NCI-H146 (cell line): ENCODE data around the gene SEMA4C.

ENCODE experiments used
- DNase-seq: peaks from one replicate; lab custom pipeline; 2025; lab: John Stamatoyannopoulos, UW

SEMA4C gene

GRCh38 chr2:96869822-96870625 lies at the start of gene SEMA4C:
Gene SEMA4C (minus strand): TSS chr2:96870080. CDS start chr2:96867886, 2,194 bp downstream.
- DNase-seq = peak; percentile 71

GRCh38 chr2:96918754-96919550 lies 49.1 kb upstream of the SEMA4C start:
- no peak for DNase-seq

DNA sequence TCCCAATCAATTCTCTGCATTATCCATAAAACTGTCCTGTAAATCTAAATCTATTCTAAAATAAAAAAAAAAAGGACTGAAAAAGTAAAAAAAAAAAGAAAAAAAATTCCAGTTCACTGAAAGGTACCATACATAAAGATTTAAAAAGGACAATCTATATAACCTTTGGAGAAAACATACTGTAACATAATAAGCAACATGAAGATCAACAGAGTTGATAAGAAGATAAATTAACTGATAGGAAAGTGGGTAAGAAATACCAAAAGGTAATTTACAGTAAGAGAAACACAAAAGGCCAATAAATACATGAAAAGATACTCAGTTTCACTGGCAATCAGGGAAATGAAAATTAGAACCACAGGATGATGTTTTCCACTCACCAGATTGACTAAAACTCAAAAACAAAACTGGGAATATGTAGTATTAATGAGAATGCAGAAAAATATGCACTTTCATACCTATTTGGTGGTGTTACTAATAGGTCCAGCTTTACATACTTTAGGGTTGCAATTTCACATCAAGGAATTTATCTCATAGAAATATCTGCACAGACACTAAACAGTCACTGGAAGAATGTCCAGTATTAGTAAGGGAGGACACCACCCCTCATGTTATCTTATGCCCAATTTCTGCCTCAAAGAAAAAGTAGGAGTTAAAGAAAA lies 48.3 kb upstream of the SEMA4C start:
- DNase-seq = no peak

DNA sequence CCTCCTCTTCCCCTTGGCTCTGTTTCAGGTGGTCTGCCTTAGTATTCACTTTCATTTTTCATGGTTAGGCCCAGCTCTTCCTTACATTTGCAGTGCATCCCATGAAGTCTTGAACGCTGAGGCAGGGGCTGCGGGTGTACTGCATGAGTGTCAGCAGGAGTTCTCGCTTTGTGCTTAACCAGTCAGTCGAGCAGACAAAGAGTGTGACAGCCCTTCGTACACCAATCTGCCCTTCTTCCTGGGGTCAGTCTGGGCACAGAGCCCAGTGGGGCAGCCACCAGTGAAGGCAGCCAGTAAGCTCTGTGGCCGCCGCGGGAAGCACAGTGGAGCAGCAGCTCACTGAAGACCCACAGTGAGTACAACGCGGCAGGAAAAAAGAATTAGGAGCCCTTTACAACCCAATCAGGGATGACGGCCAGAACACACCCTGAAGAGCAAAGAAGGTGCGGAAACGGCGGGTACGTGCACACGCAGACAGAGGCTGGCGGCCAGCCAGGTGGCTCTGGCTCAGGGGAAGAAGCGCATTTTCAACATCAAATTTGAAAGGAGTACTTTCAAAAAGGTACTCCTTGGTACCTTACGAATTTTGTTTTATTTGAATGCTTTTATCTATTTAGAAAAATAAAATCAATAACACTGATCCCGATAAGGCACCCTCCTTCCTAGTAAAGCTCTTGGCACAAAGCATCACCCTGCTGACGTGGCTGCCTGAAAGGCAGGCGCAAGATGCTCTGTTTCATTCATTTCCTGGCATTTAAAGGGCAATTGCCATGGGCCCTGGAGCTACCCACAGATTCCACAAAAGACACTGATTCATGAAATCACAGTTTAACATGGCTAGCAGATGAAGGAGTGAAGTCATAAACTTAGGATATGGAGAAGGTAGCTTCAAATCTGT lies 47.0 kb upstream of the SEMA4C start:
- peak; percentile 85 for DNase-seq

DNA sequence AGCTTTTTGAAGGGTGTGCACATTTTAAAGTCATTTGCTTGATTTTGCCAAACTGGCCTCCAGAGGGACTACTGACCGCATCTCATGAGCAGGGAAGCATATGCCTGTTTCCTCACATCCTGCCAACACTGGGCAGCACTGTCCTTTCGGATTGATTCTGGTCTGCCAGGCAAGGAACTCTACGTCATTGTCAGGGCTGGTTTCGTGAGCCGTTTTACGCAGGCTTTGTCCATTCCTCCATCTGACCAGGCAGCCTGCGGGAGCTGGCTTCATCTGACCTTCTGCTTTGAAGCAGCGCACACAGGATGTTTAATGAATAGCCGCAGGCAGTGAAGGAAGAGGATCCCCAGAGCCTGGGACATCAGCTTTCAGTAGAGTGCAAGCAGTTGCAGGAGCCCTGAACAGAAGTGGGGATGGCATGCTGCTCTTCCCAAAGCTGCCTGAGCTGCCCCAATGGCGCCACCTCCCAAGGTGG lies 46.3 kb upstream of the SEMA4C start:
- peak; percentile 85 for DNase-seq

- no peak for DNase-seq
Measured at GRCh38 chr2:96914332-96914731, 44.5 kb upstream of the SEMA4C start.

- no peak for DNase-seq
Measured at GRCh38 chr2:96913398-96914202, 43.7 kb upstream of the SEMA4C start.

- no peak for DNase-seq
Measured at GRCh38 chr2:96913117-96913397, 43.2 kb upstream of the SEMA4C start.

DNA sequence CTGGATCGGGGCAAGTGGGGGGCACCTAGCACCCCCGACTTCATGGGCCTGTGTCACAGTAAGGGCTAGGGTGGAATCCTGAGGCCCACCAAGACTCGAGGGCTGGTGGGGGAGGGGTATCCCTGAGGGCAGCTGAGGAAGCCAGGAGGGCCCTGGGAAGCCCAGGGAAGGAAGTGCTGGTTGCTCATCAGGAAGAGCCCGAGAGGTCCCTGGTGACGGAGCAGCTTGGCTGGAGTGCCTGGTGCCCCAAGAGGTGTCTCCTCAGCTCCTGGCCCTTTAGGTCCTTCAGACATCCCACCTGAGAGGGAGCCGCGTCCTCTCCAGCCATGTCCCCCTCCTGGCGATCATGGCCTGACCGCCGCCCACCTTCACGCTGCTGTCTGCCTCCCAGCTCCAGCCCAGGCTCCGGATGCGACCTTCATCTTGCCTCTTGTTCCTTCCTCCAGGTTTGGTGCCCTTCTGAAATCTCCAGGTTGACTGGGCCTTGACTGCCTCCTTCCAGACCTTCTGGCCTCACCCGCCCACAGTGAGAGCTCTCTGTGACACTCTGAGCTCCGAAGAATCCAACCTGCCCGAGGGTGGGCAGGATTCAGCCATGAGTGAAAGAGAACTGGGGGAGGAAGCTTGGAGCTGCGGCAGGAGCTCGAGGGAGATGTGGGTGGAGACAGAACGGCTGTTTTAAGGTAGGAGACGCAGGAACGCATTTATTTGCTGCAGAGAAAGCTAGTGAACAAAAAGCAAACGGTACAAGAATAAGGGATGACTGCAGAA lies 42.7 kb upstream of the SEMA4C start:
- DNase-seq = no peak

- DNase-seq = no peak
Measured at GRCh38 chr2:96909611-96910021, 39.7 kb upstream of the SEMA4C start.

GRCh38 chr2:96907115-96908041 lies 37.5 kb upstream of the SEMA4C start:
- no peak for DNase-seq

GRCh38 chr2:96906729-96907114 lies 36.8 kb upstream of the SEMA4C start:
- no peak for DNase-seq

DNA sequence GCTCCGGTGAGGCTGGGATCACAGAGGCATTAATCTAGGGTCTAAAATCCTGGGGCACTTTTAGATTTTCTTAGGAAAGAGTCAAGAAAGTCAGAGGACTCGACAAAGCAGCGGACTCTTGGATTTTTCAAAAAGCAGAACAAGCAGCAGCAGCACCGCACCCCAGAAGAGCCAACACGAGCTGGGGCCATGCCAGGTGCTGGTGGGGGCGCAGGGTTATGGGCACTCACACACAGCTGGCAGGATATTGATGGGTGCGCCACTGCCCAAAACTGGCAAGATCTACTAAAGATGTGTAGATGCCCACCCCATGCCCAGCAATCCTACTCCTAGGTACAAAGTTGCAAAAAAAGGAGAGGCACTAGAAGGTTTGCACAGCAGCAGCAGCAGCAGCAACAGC lies 33.9 kb upstream of the SEMA4C start:
- no peak for DNase-seq

- DNase-seq = no peak
Measured at GRCh38 chr2:96903318-96903717, 33.4 kb upstream of the SEMA4C start.

GRCh38 chr2:96900237-96900636 lies 30.4 kb upstream of the SEMA4C start:
- DNase-seq = no peak

DNA sequence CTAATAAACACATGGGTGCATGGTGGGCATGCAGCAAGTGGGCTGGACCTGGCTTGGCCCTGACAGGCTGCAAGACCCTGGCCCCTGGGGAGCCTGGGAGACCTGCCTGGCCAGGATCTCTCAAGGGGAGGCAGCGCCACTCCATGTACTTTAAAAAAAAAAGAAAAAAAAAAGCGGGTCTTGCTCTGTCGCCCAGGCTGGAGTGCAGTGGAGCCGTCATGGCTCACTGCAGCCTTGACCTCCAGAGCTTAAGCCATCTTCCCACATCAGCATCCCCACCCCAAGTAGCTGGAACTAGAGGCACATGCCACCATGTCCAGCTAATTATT lies 29.5 kb upstream of the SEMA4C start:
- DNase-seq = no peak

GRCh38 chr2:96898641-96899412 lies 28.9 kb upstream of the SEMA4C start:
- no peak for DNase-seq

GRCh38 chr2:96898135-96898505 lies 28.2 kb upstream of the SEMA4C start:
- no peak for DNase-seq
